H1 (cell line): ENCODE results near the gene INPP4A. TPM values are rescaled to one million over a fixed set of nuclear protein-coding genes. Genes with fewer than 3 reads are reported as not detected.

Source experiments
- CTCF ChIA-PET: fragments of 300-600 bp; sonication (Branson Sonifier 250); formaldehyde crosslinking; loops from one replicate; lab custom pipeline; 2021; ENCODE audit not compliant: partially characterized antibody; lab: Charles Lee
- POLR2A ChIA-PET: fragments of 300-600 bp; sonication (Branson Sonifier 250); formaldehyde crosslinking; loops from one replicate; lab custom pipeline; 2021; ENCODE audit warnings: inconsistent platforms; ENCODE audit not compliant: partially characterized antibody; lab: Charles Lee
- DNase-seq, 2 experiments: peaks; one replicate each; pipeline versions ENCODE4 v3.0.0 to v3.0.0-alpha.2; 2010 to 2022; ENCODE audit warnings: low spot score in 2 of 2, low read depth in 1 of 2, mixed read lengths in 1 of 2
- FAIRE-seq: peaks from 2 replicates; lab custom pipeline; 2011; peaks lifted over from hg19 to GRCh38; lab: Jason Lieb, UNC
- H2AFZ ChIP-seq: 2 replicates; pipeline ENCODE4 v1.8.1; 2012; ENCODE audit warnings: low read length, inconsistent platforms
- H2AK5ac ChIP-seq: 2 replicates; pipeline ENCODE4 v1.6.1; 2013; ENCODE audit warnings: low read depth, low read length
- H2BK120ac ChIP-seq: replicated peaks from 2 replicates; pipeline ENCODE3; 2013; ENCODE audit warnings: low read depth, low read length, inconsistent platforms
- H2BK12ac ChIP-seq: 2 replicates; pipeline ENCODE4 v1.6.1; 2013; ENCODE audit warnings: low read depth, low read length
- H2BK15ac ChIP-seq: 2 replicates; pipeline ENCODE4 v1.6.1; 2013; ENCODE audit warnings: low read length
- H2BK20ac ChIP-seq: 2 replicates; pipeline ENCODE4 v1.6.1; 2013; ENCODE audit warnings: low read length
- H2BK5ac ChIP-seq: 2 replicates; pipeline ENCODE4 v1.6.1; 2013; ENCODE audit warnings: low read depth, low read length
- H3K14ac ChIP-seq: 2 replicates; pipeline ENCODE4 v1.6.1; 2013; ENCODE audit warnings: inconsistent platforms; ENCODE audit not compliant: insufficient read length
- H3K18ac ChIP-seq: 2 replicates; pipeline ENCODE4 v1.6.1; 2013; ENCODE audit warnings: low read length; ENCODE audit errors: extremely low read depth
- H3K23ac ChIP-seq: 2 replicates; pipeline ENCODE4 v1.6.1; 2013; ENCODE audit warnings: inconsistent platforms; ENCODE audit not compliant: insufficient read length
- H3K23me2 ChIP-seq: 2 replicates; pipeline ENCODE4 v1.6.1; 2013; ENCODE audit warnings: low read depth, low read length
- H3K27ac ChIP-seq: 2 replicates; pipeline ENCODE4 v1.6.1; 2011; ENCODE audit warnings: low read depth, low read length, inconsistent platforms
- H3K27me3 ChIP-seq, 4 experiments: replicated peaks in 1 of 4; 1 replicate in 1 of 4; 2 replicates in 3 of 4; pipeline versions ENCODE4 v1.6.1 to v1.8.1; 2011 to 2013; ENCODE audit warnings: low read length in 3 of 4, mild to moderate bottlenecking in 3 of 4, inconsistent platforms in 2 of 4, mixed read lengths in 2 of 4, moderate library complexity in 1 of 4; ENCODE audit not compliant: control insufficient read depth in 3 of 4, insufficient read depth in 3 of 4; ENCODE audit errors: extremely low read depth in 1 of 4
- H3K36me3 ChIP-seq, 4 experiments: 2 replicates each; pipeline versions ENCODE4 v1.6.1 to v1.8.1; 2011 to 2013; ENCODE audit warnings: mild to moderate bottlenecking in 4 of 4, low read length in 3 of 4, moderate library complexity in 2 of 4, control low read depth in 1 of 4, inconsistent platforms in 1 of 4; ENCODE audit not compliant: insufficient read depth in 4 of 4, control insufficient read depth in 2 of 4
- H3K4ac ChIP-seq: replicated peaks from 2 replicates; pipeline ENCODE3; 2013; ENCODE audit warnings: low read length, low read depth, mixed read lengths, inconsistent platforms; ENCODE audit not compliant: insufficient read length
- H3K4me1 ChIP-seq, 4 experiments: replicated peaks in 1 of 4; 1 replicate in 1 of 4; 2 replicates in 3 of 4; pipeline versions ENCODE4 v1.6.1 to v1.8.1; 2011 to 2013; ENCODE audit warnings: low read length in 3 of 4, inconsistent platforms in 2 of 4, mixed read lengths in 1 of 4; ENCODE audit not compliant: insufficient read depth in 4 of 4, control insufficient read depth in 3 of 4
- H3K4me2 ChIP-seq, 2 experiments: 2 replicates each; pipeline versions ENCODE4 v1.6.1 to v1.8.1; 2011 to 2013; ENCODE audit warnings: low read depth in 2 of 2, low read length in 2 of 2, control low read depth in 1 of 2, inconsistent platforms in 1 of 2, mild to moderate bottlenecking in 1 of 2; ENCODE audit not compliant: insufficient read depth in 1 of 2
- H3K4me3 ChIP-seq, 4 experiments: fragments of 200-600, 300-600 bp in 1 of 4; sonication (generic), shearing (Covaris generic), sonication (Bioruptor Twin) in 1 of 4; 2 replicates each; pipeline versions ENCODE4 v1.5.1 to v1.8.1; 2011 to 2016; ENCODE audit warnings: low read length in 4 of 4, low read depth in 3 of 4, control low read depth in 2 of 4, inconsistent platforms in 2 of 4, mild to moderate bottlenecking in 2 of 4, mixed read lengths in 1 of 4, moderate library complexity in 1 of 4; ENCODE audit not compliant: insufficient read depth in 2 of 4; ENCODE audit errors: extremely low read depth in 1 of 4
- H3K56ac ChIP-seq: replicated peaks from 2 replicates; pipeline ENCODE3; 2013; ENCODE audit warnings: low read depth, mild to moderate bottlenecking, mixed read lengths, low read length, inconsistent platforms; ENCODE audit not compliant: insufficient read length
- H3K79me1 ChIP-seq: 2 replicates; pipeline ENCODE4 v1.6.1; 2013; ENCODE audit warnings: low read depth, low read length, control low read depth
- H3K79me2 ChIP-seq, 2 experiments: 2 replicates each; pipeline versions ENCODE4 v1.6.1 to v1.8.1; 2012 to 2013; ENCODE audit warnings: low read length in 2 of 2, mild to moderate bottlenecking in 2 of 2, inconsistent platforms in 1 of 2; ENCODE audit not compliant: insufficient read depth in 2 of 2, control insufficient read depth in 1 of 2
- H3K9ac ChIP-seq, 4 experiments: replicated peaks in 1 of 4; 1 replicate in 1 of 4; 2 replicates in 3 of 4; pipeline versions ENCODE4 v1.6.1 to v1.8.1; 2011 to 2013; ENCODE audit warnings: low read depth in 3 of 4, low read length in 3 of 4, control low read depth in 2 of 4, mild to moderate bottlenecking in 2 of 4, moderate library complexity in 2 of 4, inconsistent platforms in 1 of 4; ENCODE audit errors: extremely low read depth in 1 of 4
- H3K9me3 ChIP-seq, 2 experiments: 2 replicates each; pipeline versions ENCODE4 v1.6.1 to v1.8.1; 2012 to 2013; ENCODE audit warnings: mild to moderate bottlenecking in 2 of 2, moderate library complexity in 2 of 2, control low read depth in 1 of 2, inconsistent platforms in 1 of 2, low read depth in 1 of 2, low read length in 1 of 2, mixed read lengths in 1 of 2; ENCODE audit not compliant: insufficient read depth in 2 of 2
- H4K20me1 ChIP-seq, 2 experiments: replicated peaks in 1 of 2; 2 replicates each; pipeline versions ENCODE3 to v1.8.1; 2011 to 2013; ENCODE audit warnings: inconsistent platforms in 2 of 2, low read length in 2 of 2, mild to moderate bottlenecking in 1 of 2; ENCODE audit not compliant: insufficient read depth in 2 of 2, control insufficient read depth in 1 of 2
- H4K5ac ChIP-seq: 2 replicates; pipeline ENCODE4 v1.6.1; 2013; ENCODE audit warnings: low read length, low read depth, mixed read lengths, inconsistent platforms; ENCODE audit not compliant: insufficient read length
- H4K8ac ChIP-seq: 2 replicates; pipeline ENCODE4 v1.8.0; 2013; ENCODE audit warnings: mild to moderate bottlenecking, moderate library complexity, low read length, inconsistent platforms; ENCODE audit not compliant: insufficient read depth; ENCODE audit errors: extremely low read depth
- H4K91ac ChIP-seq: replicated peaks from 2 replicates; pipeline ENCODE3; 2013; ENCODE audit warnings: low read length, mixed read lengths, inconsistent platforms; ENCODE audit not compliant: insufficient read length
- CBX8 ChIP-seq: fragments of 300-800, 300-1000 bp; sonication (generic); IDR thresholded peaks from 2 replicates; pipeline ENCODE4 v1.7.1; 2016; ENCODE audit warnings: low read depth, low read length, borderline replicate concordance
- CTCF ChIP-seq, 3 experiments: IDR thresholded peaks; 1 replicate in 2 of 3; 2 replicates in 1 of 3; pipeline versions ENCODE4 v1.5.1 to v1.6.1; 2011; ENCODE audit warnings: low read length in 3 of 3, mild to moderate bottlenecking in 3 of 3, inconsistent platforms in 2 of 3, low read depth in 1 of 3, moderate library complexity in 1 of 3; ENCODE audit not compliant: insufficient read depth in 1 of 3; ENCODE audit errors: control extremely low read depth in 1 of 3
- EGR1 ChIP-seq: IDR thresholded peaks from 2 replicates; pipeline ENCODE4 v1.6.1; 2011; ENCODE audit warnings: low read depth, low read length, borderline replicate concordance
- POLR2AphosphoS5 ChIP-seq: IDR thresholded peaks from 2 replicates; pipeline ENCODE4 v1.6.1; 2011; ENCODE audit warnings: low read depth, low read length
- SIN3A ChIP-seq, 2 experiments: IDR thresholded peaks in 1 of 2; conservative IDR thresholded peaks in 1 of 2; 2 replicates each; pipeline ENCODE4 v1.6.1; 2011 to 2012; ENCODE audit warnings: low read length in 2 of 2, improper control_type of control experiment in 1 of 2, low read depth in 1 of 2, mild to moderate bottlenecking in 1 of 2
- WGBS, 2 experiments: shearing (Covaris generic) in 1 of 2; methylation state at CpG; one replicate each; pipeline versions ENCODE4 v1.1.6 to v1.1.7; 2013 to 2015; ENCODE audit warnings: low lambda C conversion rate in 2 of 2, mixed read lengths in 2 of 2, inconsistent platforms in 1 of 2, low coverage in 1 of 2, missing lambda C conversion rate in 1 of 2; ENCODE audit not compliant: insufficient replicate concordance in 2 of 2, insufficient coverage in 1 of 2, insufficient read length in 1 of 2; ENCODE audit errors: extremely low coverage in 1 of 2, missing lambda C conversion rate in 1 of 2; 5-methylcytosine and 5-hydroxymethylcytosine counted together
- polyA plus RNA-seq, 7 experiments: library from polyadenylated mRNA; depleted of rRNA in 3 of 7; stranded (reverse) in 5 of 7; unstranded in 2 of 7; fragments of >200 nt in 5 of 7; fragments of 200-250 nt in 2 of 7; gene quantifications; 1 replicate in 5 of 7; 2 replicates in 1 of 7; 4 replicates in 1 of 7; pipeline versions ENCODE4 v1.2.1 to v1.2.3, GENCODE V29; 2011 to 2013; ENCODE audit warnings: missing spikeins in 2 of 7, mixed read lengths in 2 of 7
- total RNA-seq: library from RNA; stranded (reverse); fragmentation: NEBNext Ultra II Directional; extraction: Animal tissue kit (Norgen Biotek cat#: 25700); gene quantifications from 2 replicates; pipeline ENCODE4 v1.2.1, GENCODE V29; 2021

The INPP4A gene
- total and polyA plus RNA-seq, 2 of the 8 experiments (the other 6 are each of a cell fraction or from before 2014, with no cell fraction given): 25.6 to 34.3 TPM

GRCh38 chr2:98577313-98577712 lies 132.7 kb downstream of the INPP4A start:
- no peak for DNase-seq

More at GRCh38 chr2:98577313-98577712, 132.7 kb downstream of the INPP4A start:
- Histone ChIP-seq H3K9me3 (no peaks in the 10 kb centered on the region), H3K36me3 (peaks cover 3 to 14% (median 10%) of the 10 kb centered on the region in 4 experiments), H3K23me2 (no peaks in the 10 kb centered on the region), H3K4me1 (no peaks in the 10 kb centered on the region), H4K91ac (no peak overlapping the region), H3K56ac (no peak overlapping the region), H4K5ac (no peak overlapping the region), H3K23ac (no peak overlapping the region), H4K20me1 (peaks cover 0 to 2% of the 10 kb centered on the region in 2 experiments), H3K27me3 (no peaks in the 10 kb centered on the region), H3K27ac (no peak overlapping the region), H2BK20ac (no peak overlapping the region), H3K9ac (no peak overlapping the region), H3K79me1 (no peaks in the 10 kb centered on the region), H2AK5ac (no peak overlapping the region), H2BK12ac (no peak overlapping the region), H2AFZ (no peak overlapping the region), H3K4ac (no peak overlapping the region), H3K4me2 (no peak overlapping the region), H3K4me3 (no peak overlapping the region), H3K18ac (no peak overlapping the region), H4K8ac (no peak overlapping the region), H3K14ac (no peak overlapping the region), H2BK5ac (no peak overlapping the region), H2BK15ac (no peak overlapping the region), H2BK120ac (no peak overlapping the region), H3K79me2 (no peaks in the 10 kb centered on the region)
- ChIA-PET POLR2A (no interaction called here), CTCF (interaction anchor here (1.3 to 2.1 kb wide), 4 partner anchors 8 to 165 kb away, joined by 3 to 11 read pairs (median 4); no protein-coding TSS in a partner anchor)
- no peak for TF ChIP-seq EGR1
- no peak for TF ChIP-seq POLR2AphosphoS5
- TF ChIP-seq CBX8: no peak
- peak in 1 of 3 experiments; percentile 8; a peak in 1 of 4 replicates for TF ChIP-seq CTCF (IDR thresholded peaks at IDR 0.05; ENCODE audit: control extremely low read depth in 1 of 3, insufficient read depth in 1 of 3, low read depth in 1 of 3, low read length in 3 of 3)
- TF ChIP-seq SIN3A (conservative IDR thresholded peaks at IDR 0.05 in 1 of 2, IDR thresholded peaks at IDR 0.05 in 1 of 2; ENCODE audit: low read depth in 1 of 2, low read length in 2 of 2): no peak
- no peak for FAIRE-seq
- WGBS, 2 experiments: 84% methylated on average over 10 of the region's 10 CpGs; no CpG with 5 or more reads in 1 of the 2 experiments
